Endothelial cell (in vitro differentiated cells): ENCODE measurements around the gene ECI1. TPM values are rescaled to one million over a fixed set of nuclear protein-coding genes. Genes with fewer than 3 reads are reported as not detected.
"Not testable (repeated sequence)": the region's sequence is repeated elsewhere in the genome, so short reads cannot be mapped to it uniquely, and the experiment has no call there.

Experiments used
- DNase-seq: peaks from one replicate; pipeline ENCODE4 v3.0.0; 2021; ENCODE audit warnings: low spot score
- H3K27ac Mint-ChIP-seq: one replicate; pipeline ENCODE4 v1.8.0; 2021; ENCODE audit warnings: mixed read lengths, inconsistent platforms; ENCODE audit not compliant: unreplicated experiment
- H3K27me3 Mint-ChIP-seq: one replicate; pipeline ENCODE4 v1.8.0; 2021; ENCODE audit warnings: mild to moderate bottlenecking, moderate library complexity, mixed read lengths, inconsistent platforms; ENCODE audit not compliant: unreplicated experiment
- H3K36me3 Mint-ChIP-seq: one replicate; pipeline ENCODE4 v1.8.0; 2021; ENCODE audit warnings: mild to moderate bottlenecking, low read depth, mixed read lengths, inconsistent platforms; ENCODE audit not compliant: unreplicated experiment
- H3K4me1 Mint-ChIP-seq: one replicate; pipeline ENCODE4 v1.8.0; 2021; ENCODE audit warnings: mild to moderate bottlenecking, mixed read lengths, inconsistent platforms; ENCODE audit not compliant: unreplicated experiment
- H3K4me3 Mint-ChIP-seq: one replicate; pipeline ENCODE4 v1.8.0; 2021; ENCODE audit warnings: mild to moderate bottlenecking, mixed read lengths, inconsistent platforms; ENCODE audit not compliant: unreplicated experiment
- H3K9me3 Mint-ChIP-seq: one replicate; pipeline ENCODE4 v1.8.0; 2021; ENCODE audit warnings: mixed read lengths, inconsistent platforms; ENCODE audit not compliant: unreplicated experiment
- CTCF ChIP-seq: fragments of 200-600 bp; sonication (generic); IDR thresholded peaks from one replicate; pipeline ENCODE4 v1.5.0; 2021; ENCODE audit warnings: antibody characterized with exemption; ENCODE audit not compliant: unreplicated experiment
- total RNA-seq: library from RNA; stranded (reverse); fragmentation: NEBNext Ultra II Directional; extraction: Animal tissue kit (Norgen Biotek cat#: 25700); gene quantifications from one replicate; pipeline ENCODE4 v1.2.1, GENCODE V29; 2021; ENCODE audit not compliant: unreplicated experiment

The ECI1 gene
- total RNA-seq, 1 donor from 2014 or later: 27.1 TPM

DNA sequence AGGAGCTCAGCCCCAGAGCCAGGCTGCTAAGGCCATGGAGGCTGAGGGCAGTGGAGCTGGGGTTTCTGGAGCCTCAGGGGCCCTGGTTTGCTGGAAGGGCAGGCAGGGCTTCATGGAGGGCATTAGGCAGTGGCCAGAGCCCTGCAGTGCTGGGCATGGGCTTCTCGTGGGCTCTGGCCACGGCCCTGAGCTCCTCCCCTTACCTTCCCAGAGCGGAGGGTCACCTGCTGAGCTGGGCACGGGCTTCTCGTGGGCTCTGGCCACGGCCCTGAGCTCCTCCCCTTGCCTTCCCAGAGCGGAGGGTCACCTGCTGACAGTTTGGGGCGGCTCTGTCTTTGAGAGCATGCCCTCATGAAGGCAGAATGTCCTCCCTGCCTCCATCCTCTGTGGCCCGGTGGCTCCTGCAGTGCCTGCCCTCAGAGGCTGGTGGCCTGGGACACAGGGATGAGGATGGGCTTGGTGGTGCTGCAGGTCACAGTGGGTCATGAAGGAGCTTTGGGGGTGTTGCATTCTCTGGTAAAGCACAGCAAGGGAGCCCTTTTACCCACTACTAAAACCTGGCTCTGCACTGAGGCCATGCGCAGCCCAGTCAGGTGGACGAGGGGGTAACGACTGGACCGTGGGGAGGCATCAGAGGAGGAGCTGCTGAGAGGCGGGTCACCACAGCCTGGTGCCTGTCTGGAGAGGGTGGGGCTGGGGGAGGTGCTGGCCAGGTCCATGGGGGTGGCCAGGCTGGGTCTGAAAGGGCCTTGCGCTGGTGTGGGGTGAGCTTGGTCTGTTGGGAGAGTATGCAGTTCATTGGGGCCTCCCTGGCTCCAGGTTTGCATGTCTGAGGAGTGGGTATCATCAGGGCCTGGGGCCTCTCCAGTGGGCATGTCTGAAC, 19.4 kb upstream of the ECI1 start:
- Mint-ChIP-seq H3K9me3 (no peaks in the 10 kb centered on the region), H3K27ac (no peak overlapping the region), H3K4me3 (no peak overlapping the region), H3K27me3 (peaks cover 9% of the 10 kb centered on the region), H3K36me3 (peaks cover 6% of the 10 kb centered on the region), H3K4me1 (peaks cover 17% of the 10 kb centered on the region)
- no peak for TF ChIP-seq CTCF
- DNase-seq: no peak

DNA sequence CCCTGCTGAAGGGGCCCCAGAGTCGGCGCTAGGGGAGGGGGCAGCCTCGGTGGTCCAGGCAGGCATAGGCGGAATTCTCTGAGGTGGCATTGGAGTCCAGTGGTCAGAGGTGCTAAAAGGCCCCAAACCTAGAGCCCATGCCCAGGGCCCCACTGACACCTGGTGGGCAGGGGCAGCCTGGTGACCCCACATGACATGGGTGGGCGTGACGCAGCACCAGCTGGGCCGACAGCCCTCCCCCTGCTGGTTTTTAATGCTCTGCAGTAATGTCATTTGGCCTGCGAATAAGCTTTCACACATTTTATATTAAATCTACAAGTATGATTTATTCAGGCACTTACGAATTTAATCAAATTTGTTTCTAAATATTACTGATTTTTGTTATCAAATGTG, 18.7 kb upstream of the ECI1 start:
- no peak for DNase-seq
- H3K4me3 Mint-ChIP-seq: peak overlapping the region; percentile 95

DNA sequence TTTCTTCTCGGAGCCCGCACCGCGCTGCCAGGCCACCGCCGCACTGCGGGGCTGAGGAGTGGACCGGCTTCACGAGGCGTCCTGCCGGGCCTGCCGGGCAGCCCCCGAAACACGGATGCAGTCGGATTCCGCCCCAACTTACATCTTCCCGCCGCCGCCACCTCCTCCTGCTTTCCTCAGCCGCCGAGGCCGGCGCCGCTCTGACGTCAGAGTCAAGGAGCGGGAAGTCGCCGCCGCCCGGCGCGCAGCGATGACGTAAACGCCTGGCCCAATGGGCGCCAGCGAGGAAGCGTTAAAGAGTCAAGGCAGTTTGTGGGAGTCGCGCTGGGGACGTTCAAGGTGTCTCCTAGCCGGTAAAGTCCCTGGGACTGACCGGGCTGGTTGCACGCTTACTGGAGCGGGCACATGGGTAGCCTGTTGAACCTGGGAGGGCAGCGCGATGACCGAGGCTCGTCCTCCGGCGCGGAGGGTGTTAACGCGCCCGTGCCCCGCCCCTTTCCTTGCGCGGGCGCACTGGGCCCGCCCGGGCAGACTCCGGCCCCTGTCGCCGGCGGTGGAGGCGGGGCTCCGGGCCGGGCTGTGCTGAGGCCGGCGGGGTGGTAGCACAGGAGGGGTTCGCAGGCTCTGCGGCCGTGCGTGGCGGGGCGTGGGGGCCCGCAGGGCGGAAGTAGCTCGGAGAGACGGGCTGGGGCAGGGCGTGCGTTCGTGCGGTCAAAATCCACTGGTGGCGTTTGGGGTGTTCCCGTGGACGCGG, 16.7 kb upstream of the ECI1 start, which contains the start of gene RNPS1:
TSS of gene RNPS1 (minus strand) at position 214 of the 754 bp plus-strand sequence. CDS start 3,483 bp downstream, outside the sequence.
- DNase-seq: peak; percentile 95
- peaks cover 25% of the 10 kb centered on the region for H3K4me1 Mint-ChIP-seq
- H3K27ac Mint-ChIP-seq: peak within 1 kb of the TSS; percentile 91
- H3K36me3 Mint-ChIP-seq: peaks cover 13% of the 10 kb centered on the region
- peaks cover 9% of the 10 kb centered on the region for H3K27me3 Mint-ChIP-seq
- H3K9me3 Mint-ChIP-seq: no peaks in the 10 kb centered on the region
- peak within 1 kb of the TSS; percentile 95 for H3K4me3 Mint-ChIP-seq
- TF ChIP-seq CTCF: no peak

More for the DNA sequence above, 18.7 kb upstream of the ECI1 start:
- H3K27me3 Mint-ChIP-seq: peaks cover 9% of the 10 kb centered on the region
- no peaks in the 10 kb centered on the region for H3K9me3 Mint-ChIP-seq
- peaks cover 19% of the 10 kb centered on the region for H3K4me1 Mint-ChIP-seq
- TF ChIP-seq CTCF: no peak
- peaks cover 6% of the 10 kb centered on the region for H3K36me3 Mint-ChIP-seq
- H3K27ac Mint-ChIP-seq: no peak overlapping the region

DNA sequence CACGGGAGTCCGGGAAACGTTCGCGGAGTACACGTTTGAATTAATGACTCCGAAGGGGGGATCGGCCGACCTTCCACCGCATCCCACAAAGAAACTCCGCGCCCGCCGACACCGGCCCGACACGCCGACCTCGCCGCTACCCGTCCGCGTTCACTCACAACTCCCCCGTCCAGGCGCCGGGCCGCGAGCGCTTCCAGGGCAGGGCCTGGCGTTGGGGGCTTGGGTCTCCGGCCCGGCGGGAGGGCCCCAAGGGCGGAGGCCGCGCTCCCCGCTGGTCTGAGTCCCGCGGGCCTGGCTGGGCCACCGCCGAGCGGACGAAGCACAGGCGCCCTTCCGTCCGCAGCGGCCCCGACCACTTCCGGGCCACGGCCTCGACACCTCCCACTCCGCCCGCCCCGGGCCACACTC, 16.1 kb upstream of the ECI1 start:
- H3K9me3 Mint-ChIP-seq, DNase-seq, H3K27me3 Mint-ChIP-seq: not testable (repeated sequence)
- Mint-ChIP-seq H3K4me1 (peaks cover 25% of the 10 kb centered on the region), H3K36me3 (peaks cover 18% of the 10 kb centered on the region), H3K4me3 (peak overlapping the region; percentile 95), H3K27ac (peak overlapping the region; percentile 91)

- Mint-ChIP-seq H3K36me3 (peaks cover 24% of the 10 kb centered on the region), H3K27ac (peak overlapping the region; percentile 91), H3K4me3 (peak overlapping the region; percentile 95), H3K4me1 (peaks cover 25% of the 10 kb centered on the region)
- H3K9me3 Mint-ChIP-seq, DNase-seq, H3K27me3 Mint-ChIP-seq: not testable (repeated sequence)
These were observed 15.5 kb upstream of the ECI1 start for GRCh38 chr16:2266887-2267286.

DNA sequence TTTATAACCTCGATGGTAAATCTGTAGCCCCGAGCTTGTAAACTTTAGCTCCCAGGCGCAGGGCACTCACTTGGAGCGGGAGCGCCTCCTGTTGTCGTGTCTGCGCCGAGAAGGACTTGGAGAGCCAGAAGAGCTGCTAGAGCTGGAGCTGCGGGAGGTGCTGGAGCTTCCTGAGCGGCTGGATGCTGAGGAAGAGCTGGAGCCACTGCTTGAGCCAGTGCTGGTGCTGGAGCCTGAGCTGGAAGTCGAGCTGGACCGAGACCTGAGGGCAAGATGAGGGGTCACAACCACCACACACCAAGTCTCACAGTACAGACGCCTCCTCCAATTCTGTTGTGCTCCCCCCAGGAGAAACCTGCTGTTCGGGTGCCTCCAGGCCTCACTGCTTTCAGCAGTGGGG, 11.6 kb upstream of the ECI1 start:
- DNase-seq, H3K27ac Mint-ChIP-seq, H3K9me3 Mint-ChIP-seq, H3K27me3 Mint-ChIP-seq: not testable (repeated sequence)
- Mint-ChIP-seq H3K4me3 (peak overlapping the region; percentile 62), H3K36me3 (peaks cover 30% of the 10 kb centered on the region), H3K4me1 (peaks cover 20% of the 10 kb centered on the region)
